HG03565 (cell line): ENCODE measurements around the gene FHAD1.
A peak's percentile ranks its signal among the peaks of the same experiment; 100 is the strongest.

ENCODE experiments used
- ATAC-seq: cut with Tn5 transposase; IDR thresholded peaks from one replicate; pipeline ENCODE4 v1.9.1; 2021; ENCODE audit warnings: mild to moderate bottlenecking, moderate library complexity; ENCODE audit not compliant: unreplicated experiment

FHAD1 gene

GRCh38 chr1:15246960-15247614 lies at the start of gene FHAD1:
Gene FHAD1, plus strand, starts transcription at chr1:15247223. Its CDS starts 4,562 bp downstream, at chr1:15251785.
- ATAC-seq, result peak; percentile 43

GRCh38 chr1:15197591-15198447 lies 49.2 kb upstream of the FHAD1 start:
- no peak for ATAC-seq

DNA sequence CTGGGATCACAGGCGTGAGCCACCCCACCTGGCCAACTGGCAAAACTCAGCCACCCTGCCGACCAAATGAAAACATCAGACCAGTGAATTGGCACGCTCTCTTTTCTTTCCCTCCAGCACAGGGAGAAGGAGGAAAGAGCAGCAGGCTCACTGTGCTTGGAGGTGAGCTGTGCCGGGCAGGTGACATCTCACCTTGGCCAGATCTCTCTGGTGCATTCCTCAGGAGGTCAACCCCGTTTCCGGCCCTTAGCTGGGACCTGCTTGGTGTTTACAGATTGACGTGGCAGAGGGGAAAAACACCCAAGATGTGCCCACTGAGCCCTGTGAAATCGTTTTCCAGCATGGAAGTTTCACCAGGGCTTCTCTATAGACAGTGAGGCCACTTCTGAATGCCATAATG lies 48.3 kb upstream of the FHAD1 start:
- no peak for ATAC-seq

DNA sequence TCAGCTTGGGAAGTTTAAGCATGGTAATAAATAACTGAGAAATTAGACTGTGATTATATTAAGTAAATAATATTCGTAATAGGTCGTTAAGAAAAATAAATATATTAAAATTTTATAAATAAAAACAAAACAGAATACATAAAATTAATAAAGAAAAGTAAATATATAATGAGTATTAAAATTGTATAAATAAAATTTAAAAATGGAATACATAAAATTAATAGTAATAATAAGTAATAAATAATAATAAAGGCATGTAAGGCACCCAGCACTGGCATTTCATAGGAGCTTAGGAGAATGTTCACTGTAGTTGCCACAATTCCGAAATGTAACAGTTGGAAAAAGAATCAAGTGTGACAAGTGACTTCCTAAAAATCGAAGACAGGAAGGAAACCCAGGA lies 45.8 kb upstream of the FHAD1 start:
- ATAC-seq, result no peak

GRCh38 chr1:15201849-15202551 lies 45.0 kb upstream of the FHAD1 start:
- no peak for ATAC-seq

DNA sequence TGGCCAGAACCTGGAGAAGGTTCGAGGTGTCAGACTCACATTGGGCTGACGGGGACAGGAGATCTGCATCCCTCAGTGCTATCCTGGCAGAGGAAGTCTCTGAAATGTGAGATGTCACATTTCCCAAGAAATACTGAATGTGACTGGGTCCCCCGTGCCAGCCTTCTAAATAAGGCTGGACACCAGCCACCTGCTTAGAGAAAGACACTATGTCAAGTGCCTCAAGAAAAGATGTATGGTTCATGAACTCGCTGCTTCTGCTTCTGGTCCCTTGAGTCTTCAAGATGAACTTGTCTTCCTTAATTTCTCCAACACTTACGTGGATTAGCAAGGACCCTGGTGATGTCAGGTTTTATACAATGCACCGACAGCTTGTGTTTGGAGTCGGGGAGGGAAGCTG lies 42.1 kb upstream of the FHAD1 start:
- ATAC-seq, result no peak

DNA sequence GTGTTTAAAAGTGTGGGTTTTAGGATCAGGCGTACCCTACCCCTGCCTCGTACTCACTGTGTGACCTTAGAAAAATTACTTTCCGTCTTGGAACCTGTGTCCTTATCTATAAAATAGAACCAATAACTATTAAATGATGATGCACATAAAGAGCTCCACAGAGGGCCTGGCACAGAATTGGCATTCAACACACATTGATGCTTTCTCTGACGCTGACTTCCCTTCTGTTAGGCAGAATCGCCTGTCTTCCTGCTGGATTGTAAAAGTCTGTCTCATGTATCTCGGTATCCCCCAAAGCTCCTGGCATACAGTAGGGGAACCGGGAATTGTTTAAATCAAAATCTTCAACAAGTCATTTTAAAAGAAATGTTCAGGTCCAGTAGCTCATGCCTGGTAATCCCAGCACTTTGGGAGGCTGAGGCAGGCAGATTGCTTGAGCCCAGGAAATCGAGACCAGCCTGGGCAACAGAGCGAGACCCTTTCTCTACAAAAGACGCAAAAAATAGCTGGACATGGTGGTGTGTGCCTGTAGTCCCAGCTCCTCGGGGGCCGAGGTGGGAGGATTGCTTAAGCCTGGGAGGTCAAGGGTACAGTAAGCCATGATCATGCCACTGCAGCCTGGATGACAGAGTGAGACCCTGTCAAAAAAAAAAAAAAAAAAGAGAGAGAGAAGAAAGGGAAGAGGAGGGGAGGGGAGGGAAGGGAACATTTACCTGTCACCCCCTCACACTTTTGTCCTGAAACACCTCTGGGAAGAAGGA lies 41.3 kb upstream of the FHAD1 start:
- ATAC-seq, result no peak

DNA sequence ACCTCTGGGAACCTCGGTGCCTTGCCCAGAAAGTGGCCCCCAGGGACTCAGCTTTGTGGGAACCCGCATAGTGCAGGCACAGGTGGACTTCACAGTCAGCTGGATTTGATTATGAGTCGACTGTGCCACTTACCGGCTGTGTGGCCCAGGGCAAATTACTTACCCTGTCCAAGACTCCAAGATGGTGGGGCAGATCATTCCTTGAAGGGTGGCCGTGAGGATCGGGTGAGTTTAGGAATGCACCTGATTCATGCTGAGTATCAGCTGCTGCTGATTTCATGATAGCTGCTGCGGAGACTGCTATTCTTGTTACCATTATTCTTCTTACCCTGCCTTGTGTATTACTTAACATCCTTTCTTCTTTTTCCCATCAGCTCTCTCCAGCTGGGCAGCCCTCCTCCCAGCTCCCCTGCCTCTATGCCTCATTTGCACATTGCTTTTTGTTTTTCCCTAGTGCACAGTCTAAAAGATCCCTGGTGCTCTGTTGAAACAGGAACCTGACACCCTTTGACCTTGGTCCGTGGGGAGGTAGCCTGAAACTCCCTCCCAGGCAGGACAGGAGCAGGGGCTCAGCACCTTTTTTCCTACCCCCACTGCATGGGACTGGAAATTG lies 40.5 kb upstream of the FHAD1 start:
- no peak for ATAC-seq

DNA sequence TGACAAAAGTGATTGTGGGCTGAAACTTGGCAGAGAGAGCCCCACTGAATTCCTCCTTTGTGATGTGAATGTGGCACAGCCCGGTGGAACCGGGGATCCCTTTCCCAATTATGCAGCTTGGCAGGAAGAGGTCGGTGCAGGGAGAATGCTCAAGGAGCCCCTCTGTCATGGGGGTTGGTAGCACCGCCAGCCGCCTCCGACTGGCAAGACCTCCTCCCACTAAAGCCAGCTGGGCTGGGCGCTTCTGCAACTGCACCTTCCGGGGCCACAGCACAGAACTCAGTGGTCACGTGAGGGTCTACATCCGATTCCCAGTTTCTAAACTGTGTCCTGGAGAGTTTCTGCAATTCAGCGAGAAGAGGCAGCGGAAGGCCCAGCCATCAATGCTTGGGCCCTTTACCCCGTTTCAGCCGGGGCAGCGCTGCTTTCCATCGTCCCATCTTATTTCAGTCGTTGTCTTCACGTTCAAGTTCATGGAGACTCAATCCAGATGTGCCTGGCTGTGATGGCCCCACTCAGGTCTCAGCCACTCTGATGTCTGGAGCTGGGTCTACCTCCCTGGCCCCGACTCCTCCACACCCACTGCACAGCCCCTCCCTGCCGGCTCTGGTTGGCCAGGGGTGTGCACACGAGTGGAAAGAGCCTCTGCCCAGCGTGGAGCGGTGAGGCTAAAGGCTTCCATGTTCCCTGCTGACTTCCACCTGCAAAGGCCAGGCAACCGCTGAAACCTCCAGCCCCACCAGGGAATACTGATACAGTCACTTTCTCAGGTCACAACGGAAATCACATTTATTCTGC lies 39.8 kb upstream of the FHAD1 start:
- ATAC-seq, result no peak

DNA sequence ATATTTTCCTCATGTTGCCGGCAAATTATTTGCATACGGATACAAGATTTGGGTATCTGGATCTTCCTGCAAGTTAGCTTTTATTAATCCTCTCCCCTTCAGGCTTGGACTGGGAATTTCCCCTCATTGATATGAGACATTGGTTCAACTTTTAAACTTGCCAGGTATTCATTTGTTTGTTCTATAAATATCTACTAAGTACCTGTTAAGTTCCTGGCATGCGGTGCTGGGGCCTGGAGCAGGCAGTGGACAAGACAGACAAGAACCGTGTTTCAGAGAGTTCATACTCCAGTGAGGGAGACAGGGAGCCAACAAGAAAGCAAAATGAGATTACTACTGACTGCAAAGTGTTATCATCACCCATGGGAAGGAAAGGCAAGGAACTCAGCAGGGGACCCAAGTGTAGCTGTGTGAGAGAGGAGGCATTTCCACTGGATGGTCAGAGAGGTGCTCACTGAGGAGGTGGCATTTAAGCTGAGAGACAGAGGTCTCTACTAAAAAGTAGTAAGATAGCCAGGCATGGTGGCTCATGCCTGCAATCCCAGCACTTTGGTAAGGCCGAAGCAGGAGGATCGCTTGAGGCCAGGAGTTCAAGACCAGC lies 39.1 kb upstream of the FHAD1 start:
- no peak for ATAC-seq

- no peak for ATAC-seq
Observed at GRCh38 chr1:15210651-15211375, 36.2 kb upstream of the FHAD1 start.

DNA sequence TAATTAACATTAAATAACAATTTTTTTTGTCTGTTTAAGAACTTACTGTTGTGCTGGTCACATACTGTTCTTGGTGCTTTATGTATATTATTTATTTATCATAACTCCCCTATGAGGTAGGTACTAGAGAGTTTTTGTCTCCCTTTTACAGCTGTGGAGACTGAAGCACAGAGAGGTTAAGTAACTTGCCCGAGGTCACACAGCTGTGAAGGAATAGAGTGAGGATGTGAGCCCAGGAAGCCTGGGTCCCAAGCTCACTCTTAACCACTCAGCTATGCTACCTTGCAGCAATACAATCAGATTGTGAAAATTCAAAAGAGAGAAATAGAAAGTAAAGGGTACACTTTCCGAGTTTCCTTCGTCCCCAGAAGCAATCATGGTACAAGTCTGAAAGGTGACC lies 35.6 kb upstream of the FHAD1 start:
- ATAC-seq, result no peak

DNA sequence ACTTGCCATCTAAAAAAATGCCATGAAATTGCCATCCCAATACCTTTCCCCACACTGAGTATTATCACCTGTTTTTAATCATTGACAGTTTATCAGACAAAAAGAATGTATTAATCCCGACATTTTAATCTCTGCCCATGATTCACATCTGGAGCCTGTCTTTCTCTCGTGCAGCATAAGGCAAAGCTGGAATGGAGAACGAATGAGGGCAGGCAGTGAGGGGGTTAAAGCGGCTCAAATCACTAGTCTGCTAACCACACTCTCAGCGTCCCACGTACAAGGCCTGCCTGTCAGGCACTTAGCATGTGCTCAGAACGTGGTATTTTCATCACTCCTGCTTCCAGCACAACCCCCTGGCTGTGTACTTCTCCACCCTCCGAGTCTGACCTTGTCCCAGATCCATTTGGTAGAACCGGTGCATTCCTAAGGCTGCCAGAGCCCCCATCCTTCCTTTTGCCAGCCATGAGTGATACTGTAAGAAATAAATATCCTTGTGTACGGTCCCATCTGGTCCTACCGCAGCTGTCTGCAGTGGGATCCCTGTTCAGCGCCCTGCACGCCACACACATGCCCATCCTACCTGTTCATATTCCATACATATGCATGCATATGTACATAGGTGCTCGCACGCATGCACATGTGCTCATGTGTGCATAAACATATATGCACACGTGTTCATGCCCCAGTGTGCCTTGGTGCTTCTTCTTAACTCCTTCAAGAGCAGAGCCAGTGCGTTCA lies 34.6 kb upstream of the FHAD1 start:
- ATAC-seq, result no peak

DNA sequence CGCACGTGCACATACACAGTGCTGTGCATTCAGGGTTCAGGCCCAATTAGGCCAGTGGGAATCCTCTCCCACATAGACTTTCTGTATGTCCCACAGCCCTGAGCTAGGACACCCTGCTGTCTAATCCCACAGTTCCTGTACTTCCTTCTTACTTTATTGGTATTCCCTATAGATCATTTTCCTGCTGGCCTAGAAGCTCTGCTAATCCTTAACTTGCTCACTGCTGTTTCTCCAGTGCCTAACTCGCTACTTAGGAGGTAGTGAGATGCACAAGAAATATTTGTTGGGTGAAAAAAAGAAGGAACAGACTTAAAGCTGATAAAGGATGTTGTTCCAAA lies 34.1 kb upstream of the FHAD1 start:
- no peak for ATAC-seq

DNA sequence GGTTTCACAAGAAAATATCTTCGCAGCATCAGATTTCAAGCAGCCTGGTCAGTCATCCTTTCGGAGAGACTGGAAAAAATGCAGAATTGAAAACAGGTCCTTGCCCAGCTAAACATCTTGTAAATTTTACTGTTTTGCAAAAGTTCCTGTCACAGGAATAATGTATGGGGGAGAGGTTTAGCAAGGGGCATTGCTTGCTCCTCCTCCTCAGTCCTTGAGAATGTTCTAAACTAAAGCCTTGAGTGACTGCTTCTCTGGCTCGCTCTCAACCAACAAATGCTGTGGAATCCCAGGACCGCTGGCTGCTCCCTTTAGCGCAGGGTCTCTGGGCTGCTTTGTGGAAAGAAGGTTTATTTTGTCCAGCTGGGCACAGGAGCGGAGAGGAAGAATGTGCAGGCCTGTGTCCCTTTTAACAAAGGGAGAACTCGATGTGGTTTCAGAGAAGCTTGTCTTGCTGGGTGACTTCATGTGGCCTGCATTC lies 33.6 kb upstream of the FHAD1 start:
- no peak for ATAC-seq

DNA sequence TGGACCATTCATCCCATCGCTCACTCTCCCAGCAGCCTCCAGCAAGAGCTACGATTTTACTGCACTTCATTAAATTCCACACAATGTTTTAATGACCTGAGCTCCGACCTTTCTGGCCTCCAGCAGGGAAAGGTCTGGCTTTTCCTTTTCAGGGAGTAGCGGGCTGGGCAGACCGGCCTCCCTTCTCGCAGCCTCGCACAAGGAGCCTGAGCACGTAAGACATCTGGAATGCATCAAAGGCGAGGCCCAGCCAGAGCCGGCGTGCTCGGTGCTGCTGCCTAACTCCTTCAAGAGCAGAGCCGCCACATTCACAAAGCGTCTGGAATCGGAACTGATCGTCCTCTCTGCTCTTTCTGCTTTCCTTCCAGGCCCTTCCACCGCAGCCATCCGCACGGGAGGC lies 32.5 kb upstream of the FHAD1 start:
- no peak for ATAC-seq

DNA sequence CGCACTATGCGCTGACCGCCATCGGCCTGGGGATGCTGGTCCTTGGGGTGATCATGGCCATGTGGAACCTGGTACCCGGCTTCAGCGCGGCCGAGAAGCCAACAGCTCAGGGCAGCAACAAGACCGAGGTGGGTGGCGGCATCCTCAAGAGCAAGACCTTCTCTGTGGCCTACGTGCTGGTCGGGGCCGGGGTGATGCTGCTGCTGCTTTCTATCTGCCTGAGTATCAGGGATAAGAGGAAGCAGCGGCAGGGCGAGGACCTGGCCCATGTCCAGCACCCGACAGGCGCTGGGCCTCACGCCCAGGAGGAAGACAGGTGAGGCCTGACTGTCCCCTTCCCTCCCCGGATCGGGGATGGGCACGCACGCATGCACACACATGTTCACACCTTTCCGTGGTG lies 31.9 kb upstream of the FHAD1 start:
- no peak for ATAC-seq

- ATAC-seq, result no peak
Observed at GRCh38 chr1:15217654-15218053, 29.4 kb upstream of the FHAD1 start.
